OCI-LY1 (cell line): ENCODE measurements around the gene FAM193B.

Experiments
- H2AFZ ChIP-seq: fragments of 200-600 bp; sonication (generic), shearing (Covaris generic); 2 replicates; pipeline ENCODE4 v1.6.0; 2014; ENCODE audit warnings: antibody characterized with exemption, mild to moderate bottlenecking, low read length
- H3F3A ChIP-seq: fragments of 200-600 bp; sonication (generic), shearing (Covaris generic); 2 replicates; pipeline ENCODE4 v1.6.0; 2014; ENCODE audit warnings: mild to moderate bottlenecking, antibody characterized with exemption, low read length, moderate library complexity; ENCODE audit not compliant: insufficient read depth
- H3K27ac ChIP-seq: fragments of 200-600 bp; sonication (generic); 2 replicates; pipeline ENCODE4 v1.5.1; 2014; ENCODE audit warnings: low read length, mixed run types, mild to moderate bottlenecking, low read depth; ENCODE audit not compliant: poor library complexity, severe bottlenecking
- H3K27me3 ChIP-seq: fragments of 200-600 bp; sonication (generic); 2 replicates; pipeline ENCODE4 v1.6.0; 2014; ENCODE audit warnings: antibody characterized with exemption, mild to moderate bottlenecking, low read length, moderate library complexity; ENCODE audit not compliant: insufficient read depth
- H3K36me3 ChIP-seq: fragments of 200-600 bp; sonication (generic); 2 replicates; pipeline ENCODE4 v1.6.1; 2014; ENCODE audit warnings: mild to moderate bottlenecking, antibody characterized with exemption, low read length, moderate library complexity, mixed read lengths; ENCODE audit not compliant: insufficient read depth
- H3K4me1 ChIP-seq: fragments of 200-600 bp; sonication (generic); 2 replicates; pipeline ENCODE4 v1.5.1; 2014; ENCODE audit warnings: mild to moderate bottlenecking, low read length, moderate library complexity; ENCODE audit not compliant: insufficient read depth, severe bottlenecking
- H3K4me2 ChIP-seq: fragments of 200-600 bp; sonication (generic), shearing (Covaris generic); 2 replicates; pipeline ENCODE4 v1.6.1; 2014; ENCODE audit warnings: low read length
- H3K4me3 ChIP-seq: fragments of 200-600 bp; sonication (generic); 2 replicates; pipeline ENCODE4 v1.5.1; 2014; ENCODE audit warnings: low read length, low read depth, mild to moderate bottlenecking, mixed read lengths; ENCODE audit not compliant: poor library complexity, severe bottlenecking
- H3K79me2 ChIP-seq: fragments of 200-600 bp; shearing (Covaris generic); 2 replicates; pipeline ENCODE4 v1.6.1; 2016; ENCODE audit warnings: mixed run types, low read length, mixed read lengths; ENCODE audit not compliant: insufficient read depth
- H3K9ac ChIP-seq: fragments of 200-600 bp; sonication (generic), shearing (Covaris generic); 2 replicates; pipeline ENCODE4 v1.6.1; 2014; ENCODE audit warnings: mild to moderate bottlenecking, low read length, mixed read lengths
- H3K9me2 ChIP-seq: fragments of 200-600 bp; sonication (generic), shearing (Covaris generic); 2 replicates; pipeline ENCODE4 v1.6.1; 2014; ENCODE audit warnings: low read depth, mild to moderate bottlenecking, low read length, mixed read lengths
- H3K9me3 ChIP-seq: fragments of 200-600 bp; shearing (Covaris generic); 2 replicates; pipeline ENCODE4 v1.6.1; 2014; ENCODE audit warnings: low read length, mixed read lengths
- H4K20me1 ChIP-seq: fragments of 200-600 bp; sonication (generic), shearing (Covaris generic); 2 replicates; pipeline ENCODE4 v1.6.0; 2016; ENCODE audit warnings: mild to moderate bottlenecking, low read length; ENCODE audit not compliant: insufficient read depth
- CTCF ChIP-seq: fragments of 200-600 bp; sonication (generic), shearing (Covaris generic); IDR thresholded peaks from 2 replicates; pipeline ENCODE4 v1.5.1; 2017; ENCODE audit warnings: mild to moderate bottlenecking, antibody characterized with exemption, low read length, moderate library complexity, mixed read lengths
- EZH2 ChIP-seq: fragments of 200-600 bp; sonication (generic), shearing (Covaris generic); IDR thresholded peaks from 2 replicates; pipeline ENCODE4 v1.8.0; 2017; ENCODE audit warnings: borderline replicate concordance, mixed run types, mild to moderate bottlenecking, antibody characterized with exemption, low read length, moderate library complexity, mixed read lengths

FAM193B gene

GRCh38 chr5:177526791-177527190, 27.6 kb downstream of the FAM193B start:
- H3K79me2 ChIP-seq, result no peaks in the 10 kb centered on the region
- H2AFZ ChIP-seq, result no peak overlapping the region
- H3K9me2 ChIP-seq, result no peaks in the 10 kb centered on the region
- no peaks in the 10 kb centered on the region for H4K20me1 ChIP-seq
- no peak overlapping the region for H3K4me3 ChIP-seq
- H3K27ac ChIP-seq, result no peak overlapping the region
- H3K4me1 ChIP-seq, result no peaks in the 10 kb centered on the region
- H3K36me3 ChIP-seq, result peaks cover 80% of the 10 kb centered on the region
- TF ChIP-seq EZH2 (no peak), CTCF (no peak)
- no peaks in the 10 kb centered on the region for H3K9me3 ChIP-seq
- no peak overlapping the region for H3K4me2 ChIP-seq
- no peak overlapping the region for H3K9ac ChIP-seq
- no peaks in the 10 kb centered on the region for H3K27me3 ChIP-seq
- H3F3A ChIP-seq, result no peaks in the 10 kb centered on the region

GRCh38 chr5:177526191-177526590, 28.2 kb downstream of the FAM193B start:
- TF ChIP-seq CTCF, result no peak
- TF ChIP-seq EZH2, result no peak
- H3K9ac ChIP-seq, result no peak overlapping the region
- H3K9me2 ChIP-seq, result no peaks in the 10 kb centered on the region
- H3K36me3 ChIP-seq, result peaks cover 80% of the 10 kb centered on the region
- H3K27ac ChIP-seq, result no peak overlapping the region
- no peaks in the 10 kb centered on the region for H3K27me3 ChIP-seq
- H3K9me3 ChIP-seq, result no peaks in the 10 kb centered on the region
- no peaks in the 10 kb centered on the region for H4K20me1 ChIP-seq
- no peak overlapping the region for H3K4me2 ChIP-seq
- no peaks in the 10 kb centered on the region for H3K79me2 ChIP-seq
- H3F3A ChIP-seq, result no peaks in the 10 kb centered on the region
- H3K4me1 ChIP-seq, result no peaks in the 10 kb centered on the region
- H3K4me3 ChIP-seq, result no peak overlapping the region
- H2AFZ ChIP-seq, result no peak overlapping the region

GRCh38 chr5:177524941-177525655, 29.3 kb downstream of the FAM193B start:
- no peaks in the 10 kb centered on the region for H3K9me3 ChIP-seq
- no peaks in the 10 kb centered on the region for H3F3A ChIP-seq
- H3K79me2 ChIP-seq, result no peaks in the 10 kb centered on the region
- no peaks in the 10 kb centered on the region for H3K27me3 ChIP-seq
- no peak overlapping the region for H3K9ac ChIP-seq
- TF ChIP-seq CTCF, result no peak
- TF ChIP-seq EZH2, result no peak
- H3K27ac ChIP-seq, result no peak overlapping the region
- H2AFZ ChIP-seq, result no peak overlapping the region
- peaks cover under 1% of the 10 kb centered on the region for H3K4me1 ChIP-seq
- no peak overlapping the region for H3K4me3 ChIP-seq
- H3K36me3 ChIP-seq, result peaks cover 80% of the 10 kb centered on the region
- H4K20me1 ChIP-seq, result no peaks in the 10 kb centered on the region
- no peaks in the 10 kb centered on the region for H3K9me2 ChIP-seq
- H3K4me2 ChIP-seq, result no peak overlapping the region
